A549 (cell line): ENCODE data around the gene PM20D1. TPM values are rescaled to one million over a fixed set of nuclear protein-coding genes. Genes with fewer than 3 reads are reported as not detected.
"Not testable (repeated sequence)": the region's sequence is repeated elsewhere in the genome, so short reads cannot be mapped to it uniquely, and the experiment has no call there.

ENCODE experiments used
- ATAC-seq, 2 experiments: fragments of 200-7000 bp in 1 of 2; fragments of >200 bp in 1 of 2; cut with Nextera tagmentation in 1 of 2; cut with Tn5 transposase in 1 of 2; 3 replicates each; pipeline versions ENCODE4 v1.8.0 to v1.9.1; 2018 to 2020; ENCODE audit warnings: mild to moderate bottlenecking in 1 of 2, moderate library complexity in 1 of 2
- CTCF ChIA-PET: fragments of 300-600 bp; sonication (Branson Sonifier 250); formaldehyde crosslinking; extraction: SDS; loops from one replicate; lab custom pipeline; 2021; ENCODE audit warnings: antibody characterized with exemption, inconsistent platforms; lab: Yijun Ruan, JAX
- POLR2A ChIA-PET: fragments of 350-600 bp; formaldehyde crosslinking; extraction: SDS; loops from one replicate; lab custom pipeline; 2021; ENCODE audit warnings: antibody characterized with exemption, inconsistent platforms; lab: Yijun Ruan, JAX
- DNase-seq, 2 experiments: peaks; one replicate each; pipeline versions ENCODE4 v3.0.0 to v3.0.0-alpha.2; 2011 to 2016; ENCODE audit warnings: low read depth in 1 of 2, low spot score in 1 of 2
- FAIRE-seq: peaks from 2 replicates; lab custom pipeline; 2011; peaks lifted over from hg19 to GRCh38; lab: Jason Lieb, UNC
- H3K27ac ChIP-seq, 2 experiments: fragments of >200 bp; sonication (Bioruptor Twin); formaldehyde crosslinking; 3 replicates each; pipeline ENCODE4 v1.5.1; 2016 to 2017
- H3K4me1 ChIP-seq: fragments of >200 bp; sonication (Bioruptor Twin); formaldehyde crosslinking; 3 replicates; pipeline ENCODE4 v1.6.1; 2016
- H3K4me2 ChIP-seq: fragments of >200 bp; sonication (Bioruptor Twin); formaldehyde crosslinking; 3 replicates; pipeline ENCODE4 v1.6.1; 2016
- H3K4me3 ChIP-seq: fragments of >200 bp; sonication (Bioruptor Twin); formaldehyde crosslinking; 3 replicates; pipeline ENCODE4 v1.5.1; 2016
- H3K9me3 ChIP-seq: fragments of >200 bp; sonication (Bioruptor Twin); formaldehyde crosslinking; 3 replicates; pipeline ENCODE4 v1.6.1; 2016
- CBX8 ChIP-seq: fragments of 200-600 bp; sonication (generic); IDR thresholded peaks from 2 replicates; pipeline ENCODE4 v1.6.1; 2016
- ELK1 ChIP-seq: fragments of 150-350 bp; IDR thresholded peaks from 2 replicates; pipeline ENCODE4 v1.6.1; 2014; ENCODE audit warnings: low read depth, mild to moderate bottlenecking, low read length
- EP300 ChIP-seq, 2 experiments: fragments of >200 bp; sonication (Bioruptor Twin); formaldehyde crosslinking; IDR thresholded peaks; 2 replicates in 1 of 2; 3 replicates in 1 of 2; pipeline ENCODE4 v1.6.1; 2016 to 2017
- FOXS1 ChIP-seq: fragments of 250-450 bp; sonication (Bioruptor Pico); IDR thresholded peaks from 2 replicates; pipeline ENCODE4 v1.5.0; 2020; ENCODE audit warnings: mild to moderate bottlenecking, moderate library complexity
- GATA3 ChIP-seq: IDR thresholded peaks from 2 replicates; pipeline ENCODE4 v1.6.1; 2012; ENCODE audit warnings: borderline replicate concordance
- HDAC2 ChIP-seq: fragments of 200-600 bp; sonication (generic); IDR thresholded peaks from 2 replicates; pipeline ENCODE4 v1.6.1; 2016
- HEYL ChIP-seq: fragments of 250-450 bp; sonication (Bioruptor Pico); IDR thresholded peaks from 2 replicates; pipeline ENCODE4 v1.8.0; 2021; ENCODE audit warnings: mild to moderate bottlenecking, moderate library complexity
- HMGXB4 ChIP-seq: fragments of 250-450 bp; sonication (Bioruptor Pico); IDR thresholded peaks from 2 replicates; pipeline ENCODE4 v1.5.0; 2021; ENCODE audit warnings: mild to moderate bottlenecking, moderate library complexity, borderline replicate concordance
- JUN ChIP-seq, 2 experiments: fragments of >200 bp; sonication (Bioruptor Twin); formaldehyde crosslinking; IDR thresholded peaks; 2 replicates in 1 of 2; 3 replicates in 1 of 2; pipeline ENCODE4 v1.6.1; 2016 to 2017
- JUNB ChIP-seq: fragments of >200 bp; sonication (Bioruptor Twin); formaldehyde crosslinking; IDR thresholded peaks from 2 replicates; pipeline ENCODE4 v1.6.1; 2016
- MAFK ChIP-seq: fragments of 450-650 bp; IDR thresholded peaks from 2 replicates; pipeline ENCODE4 v1.6.1; 2014; ENCODE audit not compliant: partially characterized antibody
- MAZ ChIP-seq: fragments of 150-350 bp; IDR thresholded peaks from 2 replicates; pipeline ENCODE4 v1.6.1; 2014; ENCODE audit warnings: antibody characterized with exemption, low read depth, low read length, borderline replicate concordance
- PHF8 ChIP-seq: fragments of 200-600 bp; sonication (generic); IDR thresholded peaks from 2 replicates; pipeline ENCODE4 v1.6.1; 2016; ENCODE audit warnings: low read depth, mild to moderate bottlenecking, antibody characterized with exemption, moderate library complexity, borderline replicate concordance
- POLR2A ChIP-seq: IDR thresholded peaks from 2 replicates; pipeline ENCODE4 v1.6.1; 2012; ENCODE audit warnings: mild to moderate bottlenecking, low read length
- REST ChIP-seq: fragments of 200-600 bp; sonication (generic); IDR thresholded peaks from 2 replicates; pipeline ENCODE4 v1.6.1; 2016; ENCODE audit warnings: antibody characterized with exemption, mild to moderate bottlenecking, moderate library complexity
- RNF2 ChIP-seq: fragments of 200-600 bp; sonication (generic); IDR thresholded peaks from 2 replicates; pipeline ENCODE4 v1.6.1; 2016; ENCODE audit warnings: low read depth, mild to moderate bottlenecking, antibody characterized with exemption, moderate library complexity, borderline replicate concordance
- SMC3 ChIP-seq: fragments of >200 bp; sonication (Bioruptor Twin); formaldehyde crosslinking; IDR thresholded peaks from 3 replicates; pipeline ENCODE4 v1.6.1; 2018; ENCODE audit warnings: inconsistent platforms
- SREBF2 ChIP-seq: fragments of 450-650 bp; IDR thresholded peaks from 2 replicates; pipeline ENCODE4 v1.6.1; 2014; ENCODE audit warnings: mild to moderate bottlenecking, moderate library complexity
- USF2 ChIP-seq: fragments of 450-650 bp; IDR thresholded peaks from 2 replicates; pipeline ENCODE4 v1.6.1; 2014; ENCODE audit warnings: antibody characterized with exemption
- ZNF302 ChIP-seq: fragments of 250-450 bp; sonication (Bioruptor Pico); IDR thresholded peaks from 2 replicates; pipeline ENCODE4 v1.9.0; 2021; ENCODE audit warnings: inconsistent platforms, mild to moderate bottlenecking, moderate library complexity
- WGBS: methylation state at CpG from one replicate; pipeline ENCODE4 v1.1.6; 2017; ENCODE audit errors: missing lambda C conversion rate; 5-methylcytosine and 5-hydroxymethylcytosine counted together
- polyA plus RNA-seq, 4 experiments: library from polyadenylated mRNA; depleted of rRNA in 3 of 4; stranded (reverse); fragments of >200 nt; fragmentation: RNase III in 1 of 4; extraction: RNeasy Plus Mini Kit Qiagen cat#74134 plus additional on column Dnase treatment in 1 of 4; gene quantifications; 2 replicates in 3 of 4; 3 replicates in 1 of 4; pipeline ENCODE4 v1.2.3, GENCODE V29; 2011 to 2017

Gene PM20D1
- polyA plus RNA-seq, 2 of the 4 experiments (the other 2 are of a cell fraction): not detected

- Histone ChIP-seq H3K4me1 (no peaks in the 10 kb centered on the region), H3K4me2 (peak overlapping the region; percentile 28; the same call in 2 of the 3 replicates), H3K4me3 (no peak overlapping the region), H3K9me3 (0 out of 3 replicates have a peak, but pooled peaks cover 9% of the 10 kb centered on the region), H3K27ac (no peak overlapping the region)
- no peak for ATAC-seq
- 31% methylated on average over 6 of the region's 6 CpGs for WGBS
- DNase-seq: no peak
- FAIRE-seq: no peak
- POLR2A ChIA-PET: no interaction called here
- TF ChIP-seq CBX8 (no peak), POLR2A (no peak), USF2 (no peak), ZNF302 (CRISPR knock-in tag) (no peak), PHF8 (no peak), JUNB (no peak), RNF2 (no peak), SREBF2 (no peak)
- TF ChIP-seq, all 56 proteins: peak for 0
- CTCF ChIA-PET: interaction anchor here (1.2 to 1.8 kb wide), 3 partner anchors 8 to 66 kb away, joined by 3 to 6 read pairs (median 4); no protein-coding TSS in a partner anchor
Observed at GRCh38 chr1:205858141-205858961, 8.4 kb upstream of the PM20D1 start.

GRCh38 chr1:205857501-205857900, 7.6 kb upstream of the PM20D1 start:
- FAIRE-seq, POLR2A ChIA-PET, H3K4me3 ChIP-seq, DNase-seq, H3K27ac ChIP-seq, ATAC-seq, H3K4me2 ChIP-seq, H3K4me1 ChIP-seq: not testable (repeated sequence)
- WGBS: 23% methylated on average over 2 of the region's 2 CpGs
- CTCF ChIA-PET: interaction anchor here (1.0 to 1.9 kb wide), 3 partner anchors 28 to 120 kb away, joined by 3 to 6 read pairs (median 6); no protein-coding TSS in a partner anchor
- H3K9me3 ChIP-seq: peaks cover 15% of the 10 kb centered on the region; the same call in 2 of the 3 replicates

GRCh38 chr1:205856433-205856832, 6.5 kb upstream of the PM20D1 start:
- Histone ChIP-seq H3K4me1 (no peaks in the 10 kb centered on the region), H3K27ac (no peak overlapping the region), H3K4me3 (no peak overlapping the region), H3K9me3 (peaks cover 23% of the 10 kb centered on the region; the same call in 2 of the 3 replicates), H3K4me2 (no peak overlapping the region)
- CTCF ChIA-PET: interaction anchor here (1.0 to 1.9 kb wide), 5 partner anchors 18 to 198 kb away, joined by 3 to 6 read pairs (median 3); no protein-coding TSS in a partner anchor
- no peak for DNase-seq
- no peak for TF ChIP-seq ELK1
- no peak for TF ChIP-seq MAFK
- no peak for TF ChIP-seq CBX8
- no peak for TF ChIP-seq HDAC2
- no peak for TF ChIP-seq REST
- no peak for TF ChIP-seq GATA3
- no peak for TF ChIP-seq MAZ
- TF ChIP-seq FOXS1: no peak
- TF ChIP-seq HMGXB4 (CRISPR knock-in tag): no peak
- no peak for TF ChIP-seq PHF8
- no peak for TF ChIP-seq EP300 (IDR thresholded peaks at IDR 0.05)
- TF ChIP-seq SMC3: no peak
- TF ChIP-seq JUN (IDR thresholded peaks at IDR 0.05): no peak
- TF ChIP-seq HEYL: no peak
- FAIRE-seq: no peak
- POLR2A ChIA-PET: no interaction called here
- no peak for ATAC-seq
